Ishikawa (cell line): ENCODE measurements around the gene PDZRN3.

Source experiments
- CEBPB ChIP-seq: IDR thresholded peaks from 2 replicates; pipeline ENCODE4 v1.6.1; 2012
- CREB1 ChIP-seq: IDR thresholded peaks from 2 replicates; pipeline ENCODE4 v1.6.1; 2012; ENCODE audit warnings: low read depth
- EGR1 ChIP-seq: IDR thresholded peaks from 2 replicates; pipeline ENCODE4 v1.6.1; 2012
- EP300 ChIP-seq: IDR thresholded peaks from 2 replicates; pipeline ENCODE4 v1.6.1; 2012; ENCODE audit warnings: borderline replicate concordance
- FOXM1 ChIP-seq: IDR thresholded peaks from 2 replicates; pipeline ENCODE4 v1.6.1; 2012; ENCODE audit warnings: low read depth, borderline replicate concordance
- NFIC ChIP-seq: IDR thresholded peaks from 2 replicates; pipeline ENCODE4 v1.6.1; 2012
- RAD21 ChIP-seq: IDR thresholded peaks from 2 replicates; pipeline ENCODE4 v1.6.1; 2012; ENCODE audit warnings: low read depth
- TAF1 ChIP-seq: IDR thresholded peaks from 2 replicates; pipeline ENCODE4 v1.6.1; 2012; ENCODE audit warnings: low read depth, mild to moderate bottlenecking
- TCF12 ChIP-seq: IDR thresholded peaks from 2 replicates; pipeline ENCODE4 v1.6.1; 2012; ENCODE audit warnings: low read depth
- TEAD4 ChIP-seq: IDR thresholded peaks from 2 replicates; pipeline ENCODE4 v1.6.1; 2012
- YY1 ChIP-seq: IDR thresholded peaks from 2 replicates; pipeline ENCODE4 v1.6.1; 2012; ENCODE audit warnings: low read depth
- TF ChIP-seq, protein P1 (sequence below): IDR thresholded peaks from 2 replicates; pipeline ENCODE4 v1.6.1; 2012
- TF ChIP-seq, protein P2 (sequence below): IDR thresholded peaks from 2 replicates; pipeline ENCODE4 v1.6.1; 2012; ENCODE audit warnings: low read depth, mild to moderate bottlenecking
- TF ChIP-seq, protein P3 (sequence below): IDR thresholded peaks from 2 replicates; pipeline ENCODE4 v1.6.1; 2012

DNA sequence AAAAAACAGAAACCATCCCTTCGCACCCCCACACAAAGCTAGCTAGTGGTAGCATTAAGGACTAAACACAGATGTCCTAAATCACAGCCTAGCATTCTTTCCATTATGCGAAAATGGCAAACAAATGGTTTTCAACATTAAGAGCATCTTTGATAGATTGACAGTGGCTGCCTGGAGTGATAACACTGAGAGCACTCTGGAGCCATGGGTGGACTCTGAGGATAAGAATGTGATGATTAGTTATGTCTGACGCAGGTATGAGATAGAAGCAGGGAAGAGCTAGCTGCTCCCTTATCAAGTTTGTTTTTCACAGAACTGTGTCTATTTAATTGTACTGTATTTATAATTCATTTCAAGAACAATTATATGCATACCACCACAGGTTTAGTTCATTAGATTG is 142.9 kb downstream of the PDZRN3 start:
- TF ChIP-seq, protein P1, sequence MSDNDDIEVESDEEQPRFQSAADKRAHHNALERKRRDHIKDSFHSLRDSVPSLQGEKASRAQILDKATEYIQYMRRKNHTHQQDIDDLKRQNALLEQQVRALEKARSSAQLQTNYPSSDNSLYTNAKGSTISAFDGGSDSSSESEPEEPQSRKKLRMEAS: no peak
- TF ChIP-seq TEAD4: no peak
- TF ChIP-seq CEBPB: no peak
- no peak for TF ChIP-seq YY1
- TF ChIP-seq, protein P2, sequence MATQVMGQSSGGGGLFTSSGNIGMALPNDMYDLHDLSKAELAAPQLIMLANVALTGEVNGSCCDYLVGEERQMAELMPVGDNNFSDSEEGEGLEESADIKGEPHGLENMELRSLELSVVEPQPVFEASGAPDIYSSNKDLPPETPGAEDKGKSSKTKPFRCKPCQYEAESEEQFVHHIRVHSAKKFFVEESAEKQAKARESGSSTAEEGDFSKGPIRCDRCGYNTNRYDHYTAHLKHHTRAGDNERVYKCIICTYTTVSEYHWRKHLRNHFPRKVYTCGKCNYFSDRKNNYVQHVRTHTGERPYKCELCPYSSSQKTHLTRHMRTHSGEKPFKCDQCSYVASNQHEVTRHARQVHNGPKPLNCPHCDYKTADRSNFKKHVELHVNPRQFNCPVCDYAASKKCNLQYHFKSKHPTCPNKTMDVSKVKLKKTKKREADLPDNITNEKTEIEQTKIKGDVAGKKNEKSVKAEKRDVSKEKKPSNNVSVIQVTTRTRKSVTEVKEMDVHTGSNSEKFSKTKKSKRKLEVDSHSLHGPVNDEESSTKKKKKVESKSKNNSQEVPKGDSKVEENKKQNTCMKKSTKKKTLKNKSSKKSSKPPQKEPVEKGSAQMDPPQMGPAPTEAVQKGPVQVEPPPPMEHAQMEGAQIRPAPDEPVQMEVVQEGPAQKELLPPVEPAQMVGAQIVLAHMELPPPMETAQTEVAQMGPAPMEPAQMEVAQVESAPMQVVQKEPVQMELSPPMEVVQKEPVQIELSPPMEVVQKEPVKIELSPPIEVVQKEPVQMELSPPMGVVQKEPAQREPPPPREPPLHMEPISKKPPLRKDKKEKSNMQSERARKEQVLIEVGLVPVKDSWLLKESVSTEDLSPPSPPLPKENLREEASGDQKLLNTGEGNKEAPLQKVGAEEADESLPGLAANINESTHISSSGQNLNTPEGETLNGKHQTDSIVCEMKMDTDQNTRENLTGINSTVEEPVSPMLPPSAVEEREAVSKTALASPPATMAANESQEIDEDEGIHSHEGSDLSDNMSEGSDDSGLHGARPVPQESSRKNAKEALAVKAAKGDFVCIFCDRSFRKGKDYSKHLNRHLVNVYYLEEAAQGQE: no peak
- TF ChIP-seq RAD21: no peak
- no peak for TF ChIP-seq CREB1
- TF ChIP-seq TAF1: no peak
- TF ChIP-seq TCF12: no peak
- TF ChIP-seq EP300: no peak
- TF ChIP-seq EGR1: no peak
- TF ChIP-seq NFIC: no peak
- TF ChIP-seq, protein P3, sequence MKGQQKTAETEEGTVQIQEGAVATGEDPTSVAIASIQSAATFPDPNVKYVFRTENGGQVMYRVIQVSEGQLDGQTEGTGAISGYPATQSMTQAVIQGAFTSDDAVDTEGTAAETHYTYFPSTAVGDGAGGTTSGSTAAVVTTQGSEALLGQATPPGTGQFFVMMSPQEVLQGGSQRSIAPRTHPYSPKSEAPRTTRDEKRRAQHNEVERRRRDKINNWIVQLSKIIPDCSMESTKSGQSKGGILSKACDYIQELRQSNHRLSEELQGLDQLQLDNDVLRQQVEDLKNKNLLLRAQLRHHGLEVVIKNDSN: no peak
- no peak for TF ChIP-seq FOXM1
